ENCODE results near the gene CPNE4.

- TF ChIP-seq CTCF (IDR thresholded peaks at IDR 0.05) (no peak), POLR2A (IDR thresholded peaks at IDR 0.05) (no peak)
Measured at GRCh38 chr3:131892331-131892730, 142.5 kb downstream of the CPNE4 start.

Data from body of pancreas (tissue), 4 donors.